Ectodermal cell (in vitro differentiated cells): ENCODE results near the gene SIGLEC8.

Experiments used
- H3K27ac ChIP-seq: 2 replicates; pipeline ENCODE4 v1.7.0; 2013; ENCODE audit warnings: mild to moderate bottlenecking, low read depth, low read length; ENCODE audit not compliant: insufficient read depth, poor library complexity, severe bottlenecking
- H3K27me3 ChIP-seq: 2 replicates; pipeline ENCODE4 v1.7.0; 2013; ENCODE audit warnings: mild to moderate bottlenecking, low read length; ENCODE audit not compliant: insufficient read depth, control insufficient read depth, poor library complexity, severe bottlenecking
- H3K36me3 ChIP-seq: one replicate; pipeline ENCODE4 v1.7.0; 2013; ENCODE audit warnings: low read length; ENCODE audit not compliant: control insufficient read depth, insufficient read depth
- H3K4me1 ChIP-seq: one replicate; pipeline ENCODE4 v1.7.0; 2013; ENCODE audit warnings: low read length; ENCODE audit not compliant: control insufficient read depth, insufficient read depth
- H3K4me3 ChIP-seq: 2 replicates; pipeline ENCODE4 v1.7.0; 2013; ENCODE audit warnings: low read depth, low read length, control low read depth; ENCODE audit not compliant: insufficient read depth
- H3K9me3 ChIP-seq: 2 replicates; pipeline ENCODE4 v1.7.0; 2013; ENCODE audit warnings: mild to moderate bottlenecking, low read length, moderate library complexity; ENCODE audit not compliant: control insufficient read depth
- WGBS, 2 experiments: methylation state at CpG; one replicate each; pipeline ENCODE4 v1.1.7; 2013; ENCODE audit warnings: missing lambda C conversion rate in 2 of 2; 5-methylcytosine and 5-hydroxymethylcytosine counted together

Gene SIGLEC8

DNA sequence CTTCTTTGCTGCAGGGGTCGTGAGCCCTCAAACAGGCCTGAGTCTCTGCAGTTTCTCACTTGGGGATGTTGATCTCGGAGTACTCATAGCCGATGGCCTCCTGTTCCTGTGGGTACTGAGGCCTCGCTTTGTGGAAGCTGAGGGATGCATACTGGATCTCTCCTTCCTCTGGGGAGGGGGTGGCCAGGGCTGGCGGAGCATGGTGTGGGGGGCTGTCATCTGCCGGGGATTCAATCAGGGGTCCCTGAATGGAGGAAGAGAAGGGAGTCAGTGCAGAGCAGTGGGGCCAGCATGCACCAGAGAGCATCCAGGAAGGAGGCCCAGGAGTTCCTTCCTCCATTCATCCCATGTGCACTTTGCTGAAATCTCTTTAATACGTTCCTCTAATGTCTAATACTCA is 33.3 kb upstream of the SIGLEC8 start:
- 76 to 83% methylated on average over 6 to 7 of the region's 7 CpGs for WGBS, 2 experiments
- no peak overlapping the region for H3K27ac ChIP-seq

DNA sequence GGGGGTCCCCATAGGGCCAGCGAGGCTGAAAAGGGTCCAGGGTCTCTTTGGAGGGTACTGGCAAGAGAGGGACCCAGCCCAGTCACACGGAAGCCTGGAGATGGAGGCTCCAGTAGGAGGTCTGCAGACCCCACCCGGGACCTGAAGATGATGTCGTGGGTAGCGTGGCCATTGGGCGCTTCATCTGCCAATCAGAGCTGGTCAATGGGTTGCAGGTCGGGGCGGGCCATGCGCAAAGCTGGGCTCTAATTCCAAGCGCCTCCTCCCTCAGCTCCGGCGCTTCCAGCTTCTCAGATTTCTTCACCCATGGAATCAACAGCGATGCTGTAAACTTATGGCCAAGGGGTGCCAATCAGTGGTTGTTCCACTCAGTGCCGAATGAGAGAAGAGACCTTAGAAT is 32.4 kb upstream of the SIGLEC8 start:
- Histone ChIP-seq H3K4me3 (no peak overlapping the region), H3K9me3 (no peaks in the 10 kb centered on the region), H3K4me1 (no peaks in the 10 kb centered on the region), H3K36me3 (no peaks in the 10 kb centered on the region), H3K27ac (no peak overlapping the region), H3K27me3 (no peaks in the 10 kb centered on the region)
- 75 to 77% methylated on average over 14 of the region's 14 CpGs for WGBS, 2 experiments

More for the DNA sequence above, 33.3 kb upstream of the SIGLEC8 start:
- H3K4me1 ChIP-seq = no peaks in the 10 kb centered on the region
- no peaks in the 10 kb centered on the region for H3K36me3 ChIP-seq
- no peaks in the 10 kb centered on the region for H3K9me3 ChIP-seq
- no peak overlapping the region for H3K4me3 ChIP-seq
- H3K27me3 ChIP-seq = no peaks in the 10 kb centered on the region

DNA sequence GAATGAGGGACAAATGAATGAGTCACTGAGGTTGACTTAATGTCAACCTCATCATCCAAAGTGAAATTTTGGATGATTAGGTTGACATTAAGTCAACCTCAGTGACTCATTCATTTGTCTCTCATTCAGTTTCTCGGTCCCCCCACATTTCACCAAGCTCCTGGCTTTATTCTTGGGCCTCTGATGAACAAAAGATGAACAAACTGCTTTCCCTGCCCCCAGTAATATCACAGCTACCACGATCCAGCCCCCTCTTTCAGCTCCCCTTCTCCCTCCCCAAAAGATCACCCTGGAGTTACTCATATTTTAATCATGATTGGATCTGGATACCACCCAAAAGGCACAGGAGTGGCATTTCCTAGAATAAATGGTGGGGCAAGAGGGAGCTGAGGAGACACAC is 30.9 kb upstream of the SIGLEC8 start:
- H3K36me3 ChIP-seq = no peaks in the 10 kb centered on the region
- no peak overlapping the region for H3K27ac ChIP-seq
- 45 to 60% methylated on average over 2 of the region's 2 CpGs for WGBS, 2 experiments
- H3K4me1 ChIP-seq = no peaks in the 10 kb centered on the region
- no peak overlapping the region for H3K4me3 ChIP-seq
- H3K9me3 ChIP-seq = no peaks in the 10 kb centered on the region
- no peaks in the 10 kb centered on the region for H3K27me3 ChIP-seq

DNA sequence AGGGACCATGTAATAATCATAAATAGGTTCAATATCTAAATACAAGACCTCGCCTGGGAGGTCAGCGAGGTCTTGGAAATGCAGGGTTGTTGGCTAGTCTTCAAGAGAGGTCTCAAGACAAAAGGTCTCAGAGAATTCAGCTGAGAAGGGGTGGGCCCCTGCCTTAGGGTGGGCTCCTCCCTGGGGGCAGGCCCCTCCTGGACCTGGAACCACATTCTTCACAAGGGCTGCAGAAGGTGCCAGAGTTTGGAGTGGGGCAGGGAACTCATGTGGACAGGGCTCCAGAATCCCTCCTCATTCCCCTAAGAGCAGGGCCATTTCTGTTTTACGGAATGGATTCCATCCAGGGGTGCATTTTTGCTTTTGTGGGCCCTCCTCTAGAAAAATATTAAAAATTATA is 30.2 kb upstream of the SIGLEC8 start:
- 72 to 74% methylated on average over 3 of the region's 3 CpGs for WGBS, 2 experiments
- Histone ChIP-seq H3K27ac (no peak overlapping the region), H3K4me3 (no peak overlapping the region), H3K27me3 (no peaks in the 10 kb centered on the region), H3K9me3 (no peaks in the 10 kb centered on the region), H3K36me3 (no peaks in the 10 kb centered on the region), H3K4me1 (no peaks in the 10 kb centered on the region)

DNA sequence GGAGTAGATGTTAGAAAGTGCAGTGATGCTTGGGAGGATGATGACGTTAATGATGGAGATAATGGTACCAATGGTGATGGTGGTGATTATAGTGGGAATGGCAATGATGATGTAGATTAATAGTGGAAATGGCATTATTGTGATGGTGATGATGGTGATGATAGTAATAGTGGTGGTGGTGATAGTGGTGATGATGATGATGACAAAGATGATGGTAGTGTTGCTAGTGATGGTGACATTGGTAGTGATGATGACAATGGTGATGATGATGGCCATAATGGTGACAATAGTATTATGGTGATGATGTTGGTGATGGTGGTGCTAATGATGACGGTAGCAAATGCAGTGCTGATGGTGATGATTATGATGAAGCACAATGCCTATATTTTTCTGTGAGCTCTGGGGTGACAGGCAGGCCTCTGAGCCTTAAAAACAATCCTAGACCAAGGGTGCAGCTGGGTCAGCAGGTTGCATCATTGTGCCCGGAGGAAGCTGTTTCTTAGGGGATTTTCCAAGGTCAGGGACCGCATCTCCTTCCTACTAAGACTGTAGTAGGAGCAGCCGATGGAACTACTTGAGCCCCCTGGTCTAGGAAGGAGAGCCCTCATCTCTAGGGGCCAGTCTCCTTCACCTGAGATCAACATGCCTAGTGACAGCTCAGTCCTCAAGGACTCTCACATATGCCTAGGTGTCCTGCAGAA is 27.9 kb upstream of the SIGLEC8 start:
- Histone ChIP-seq H3K27ac (no peak overlapping the region), H3K4me1 (no peaks in the 10 kb centered on the region), H3K4me3 (no peak overlapping the region), H3K27me3 (no peaks in the 10 kb centered on the region), H3K9me3 (no peaks in the 10 kb centered on the region), H3K36me3 (no peaks in the 10 kb centered on the region)
- WGBS, 2 experiments = 72 to 77% methylated on average over 5 of the region's 5 CpGs

DNA sequence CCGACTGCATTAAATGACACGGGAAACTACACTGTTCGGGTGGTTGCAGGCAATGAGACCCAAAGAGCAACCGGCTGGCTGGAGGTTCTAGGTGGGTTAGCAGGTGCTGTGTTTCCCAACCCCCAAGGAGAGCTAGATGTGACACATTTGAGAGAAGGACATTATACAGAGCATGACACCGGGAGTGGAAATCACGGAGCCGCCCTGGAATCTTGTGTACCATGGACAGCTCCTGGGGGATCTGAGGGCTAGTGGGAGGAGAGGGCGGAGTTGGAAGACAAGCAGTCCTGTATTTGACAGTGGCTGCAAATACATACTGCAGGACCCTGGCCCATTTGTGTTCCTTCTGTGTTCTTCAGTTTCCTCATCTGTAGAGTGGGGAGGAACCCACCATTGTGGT is 22.3 kb upstream of the SIGLEC8 start:
- WGBS, 2 experiments = 41 to 49% methylated on average over 8 of the region's 8 CpGs
- Histone ChIP-seq H3K27me3 (peaks cover 5% of the 10 kb centered on the region), H3K27ac (no peak overlapping the region), H3K9me3 (no peaks in the 10 kb centered on the region), H3K36me3 (no peaks in the 10 kb centered on the region), H3K4me1 (no peaks in the 10 kb centered on the region), H3K4me3 (no peak overlapping the region)

DNA sequence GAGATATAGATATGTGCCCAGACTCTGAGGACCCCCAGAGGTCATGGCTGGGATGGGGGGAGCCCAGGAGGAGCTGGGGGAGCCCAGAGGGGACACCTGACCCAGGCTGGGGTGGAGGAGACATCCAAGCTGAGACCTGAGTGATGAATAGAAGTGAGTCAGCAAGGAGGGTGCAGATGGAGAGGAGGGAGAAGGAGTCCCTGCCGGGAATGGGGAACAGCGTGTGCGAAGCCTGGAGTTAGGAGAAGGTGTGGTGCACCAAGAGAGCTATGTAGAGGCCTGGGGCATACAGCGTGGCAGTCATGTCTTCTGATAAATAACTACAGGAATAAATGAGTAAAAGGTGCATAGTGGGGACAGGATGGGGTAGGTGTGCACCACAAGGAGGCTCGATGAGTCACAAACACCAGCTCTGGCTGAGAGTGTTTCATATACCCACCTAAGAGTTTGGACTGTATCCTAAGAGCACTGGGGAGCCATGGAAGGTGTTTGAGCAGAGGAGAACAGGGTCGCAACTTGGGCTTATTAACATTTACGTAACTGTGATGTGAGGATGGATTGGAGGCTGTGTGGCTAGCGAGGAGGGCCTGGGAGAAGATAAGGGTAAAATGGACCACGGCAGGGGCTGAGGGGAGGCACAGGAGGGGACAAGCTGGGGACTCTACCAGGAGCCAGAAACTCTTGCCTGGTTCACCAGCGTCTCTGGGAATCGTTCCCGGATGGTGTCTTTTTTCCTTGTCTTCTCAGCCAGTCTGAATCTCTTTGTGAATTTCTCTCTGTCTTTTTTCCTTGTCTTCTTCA is 21.5 kb upstream of the SIGLEC8 start:
- Histone ChIP-seq H3K4me3 (no peak overlapping the region), H3K9me3 (no peaks in the 10 kb centered on the region), H3K27ac (no peak overlapping the region), H3K4me1 (no peaks in the 10 kb centered on the region), H3K27me3 (peaks cover 5% of the 10 kb centered on the region), H3K36me3 (no peaks in the 10 kb centered on the region)
- 78 to 80% methylated on average over 12 of the region's 12 CpGs for WGBS, 2 experiments

DNA sequence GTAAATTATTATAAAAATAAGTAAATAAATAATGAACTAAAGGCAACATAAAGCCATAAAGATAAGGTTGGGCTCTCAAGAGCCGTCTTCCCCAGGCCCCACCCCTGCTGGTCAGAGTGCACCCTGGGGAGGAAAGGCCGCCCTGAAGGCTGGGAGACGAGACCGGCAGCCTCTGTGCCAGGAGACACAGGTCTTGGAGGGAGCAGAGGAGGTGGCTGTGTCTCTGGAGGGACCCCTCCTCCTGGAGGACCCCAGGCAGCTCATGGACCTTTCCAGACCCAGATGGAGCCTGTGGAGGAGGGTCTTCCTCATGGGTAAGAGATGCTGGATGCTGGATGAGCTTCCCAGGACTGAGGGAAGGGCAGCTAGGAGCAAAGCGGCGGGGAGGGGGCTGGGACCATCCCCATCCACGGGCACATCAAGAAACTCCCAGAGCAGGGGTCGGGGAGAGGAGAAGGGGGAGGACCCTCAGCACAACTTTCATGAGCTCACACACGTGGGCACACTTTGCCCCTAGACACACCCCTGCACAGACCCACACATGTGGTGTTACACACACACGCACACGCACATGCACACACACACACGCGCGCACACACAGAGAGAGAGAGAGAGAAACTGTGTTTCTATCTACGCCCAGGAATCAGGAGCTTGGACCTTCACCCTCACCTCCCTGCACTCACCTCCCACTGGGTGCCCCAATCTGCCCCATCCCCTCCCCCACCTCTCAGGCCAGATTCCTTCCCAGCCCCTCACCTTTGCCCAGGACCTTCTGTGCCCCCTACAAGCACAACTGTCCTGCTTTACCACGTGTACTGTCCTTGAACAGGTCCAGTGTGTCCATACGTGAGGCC is 20.4 kb upstream of the SIGLEC8 start, which contains the start of gene CEACAM18:
Gene CEACAM18 (plus strand): TSS at position 159 of the 854 bp plus-strand sequence.
- 69 to 71% methylated on average over 17 of the region's 17 CpGs for WGBS, 2 experiments
- Histone ChIP-seq H3K27me3 (peaks cover 5% of the 10 kb centered on the region), H3K27ac (no peak within 1 kb of the TSS), H3K9me3 (no peaks in the 10 kb centered on the region), H3K36me3 (no peaks in the 10 kb centered on the region), H3K4me3 (no peak within 1 kb of the TSS), H3K4me1 (no peaks in the 10 kb centered on the region)

DNA sequence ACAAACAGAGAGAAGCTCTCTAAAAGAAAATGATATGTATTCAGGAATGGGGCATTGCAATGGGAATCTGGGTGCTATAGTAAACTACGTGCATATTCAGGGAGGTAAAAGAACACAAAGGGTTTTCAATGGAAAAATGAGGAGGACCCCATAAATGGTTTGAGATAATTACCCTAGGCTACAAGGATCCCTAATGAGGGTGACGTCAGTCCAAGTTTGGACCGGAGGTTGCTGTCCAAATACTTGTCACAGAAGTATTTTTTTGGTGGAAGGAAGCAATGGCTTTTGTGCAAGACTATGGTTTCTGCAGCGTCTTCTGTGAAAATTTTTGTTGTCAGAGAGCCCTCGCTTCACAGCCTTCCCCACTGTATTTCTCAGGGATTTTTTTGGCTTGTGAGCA is 19.1 kb upstream of the SIGLEC8 start:
- Histone ChIP-seq H3K27ac (no peak overlapping the region), H3K9me3 (no peaks in the 10 kb centered on the region), H3K27me3 (peaks cover 10% of the 10 kb centered on the region), H3K4me3 (no peak overlapping the region), H3K36me3 (no peaks in the 10 kb centered on the region), H3K4me1 (no peaks in the 10 kb centered on the region)
- 76 to 79% methylated on average over 5 of the region's 5 CpGs for WGBS, 2 experiments

DNA sequence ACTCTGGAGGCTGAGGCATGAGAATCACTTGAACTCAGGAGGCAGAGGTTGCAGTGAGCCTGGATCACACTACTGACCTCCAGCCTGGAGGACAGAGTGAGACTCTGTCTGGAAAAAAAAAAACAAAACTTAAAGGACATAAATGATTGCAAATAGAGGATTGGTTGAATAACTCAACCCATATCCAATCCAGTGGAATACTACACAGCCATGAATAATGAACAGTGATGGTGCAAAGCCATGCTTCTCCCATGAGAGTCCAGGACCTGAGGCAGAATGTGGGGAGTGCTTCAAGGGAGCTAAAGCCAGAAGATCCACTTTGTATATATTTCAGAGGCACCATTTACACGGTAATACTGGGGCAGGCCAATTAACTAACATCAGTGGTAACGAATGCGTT is 17.9 kb upstream of the SIGLEC8 start:
- Histone ChIP-seq H3K27me3 (peaks cover 14% of the 10 kb centered on the region), H3K27ac (no peak overlapping the region)
- WGBS, 2 experiments = 89 to 93% methylated on average over 3 of the region's 3 CpGs

More for the DNA sequence above, 17.9 kb upstream of the SIGLEC8 start:
- Histone ChIP-seq H3K4me1 (no peaks in the 10 kb centered on the region), H3K4me3 (no peak overlapping the region), H3K9me3 (no peaks in the 10 kb centered on the region), H3K36me3 (no peaks in the 10 kb centered on the region)
